EL (cell line): ENCODE measurements around the gene PLXNC1.

Source experiments
- DNase-seq: peaks from one replicate; pipeline ENCODE4 v3.0.0-alpha.2; 2016

Gene PLXNC1

GRCh38 chr12:94245631-94246383 is 97.4 kb downstream of the PLXNC1 start:
- no peak for DNase-seq

GRCh38 chr12:94247246-94247645 is 98.9 kb downstream of the PLXNC1 start:
- DNase-seq = no peak

- DNase-seq = no peak
These were observed 100.2 kb downstream of the PLXNC1 start for GRCh38 chr12:94248582-94248981.

GRCh38 chr12:94250130-94250529 is 101.8 kb downstream of the PLXNC1 start:
- DNase-seq = no peak

GRCh38 chr12:94254270-94254669 is 105.9 kb downstream of the PLXNC1 start:
- DNase-seq = no peak

- DNase-seq = no peak
These were observed 106.6 kb downstream of the PLXNC1 start for GRCh38 chr12:94255006-94255405.

GRCh38 chr12:94255428-94255827 is 107.1 kb downstream of the PLXNC1 start:
- DNase-seq = no peak

- no peak for DNase-seq
These were observed 110.2 kb downstream of the PLXNC1 start for GRCh38 chr12:94258593-94258992.

- DNase-seq = no peak
These were observed 111.6 kb downstream of the PLXNC1 start for GRCh38 chr12:94260017-94260416.

GRCh38 chr12:94260717-94261116 is 112.3 kb downstream of the PLXNC1 start:
- DNase-seq = no peak

GRCh38 chr12:94261119-94261518 is 112.7 kb downstream of the PLXNC1 start:
- DNase-seq = no peak

- no peak for DNase-seq
These were observed 113.4 kb downstream of the PLXNC1 start for GRCh38 chr12:94261786-94262185.

- peak; percentile 93 for DNase-seq
These were observed 114.0 kb downstream of the PLXNC1 start for GRCh38 chr12:94262228-94263010.

- no peak for DNase-seq
These were observed 114.8 kb downstream of the PLXNC1 start for GRCh38 chr12:94263011-94263811.

- DNase-seq = no peak
These were observed 115.7 kb downstream of the PLXNC1 start for GRCh38 chr12:94263905-94264561.

- DNase-seq = no peak
These were observed 116.5 kb downstream of the PLXNC1 start for GRCh38 chr12:94264736-94265485.

GRCh38 chr12:94265539-94265938 is 117.2 kb downstream of the PLXNC1 start:
- DNase-seq = no peak

- DNase-seq = no peak
These were observed 117.8 kb downstream of the PLXNC1 start for GRCh38 chr12:94265966-94266745.

- DNase-seq = peak; percentile 75
These were observed 118.6 kb downstream of the PLXNC1 start for GRCh38 chr12:94266796-94267536.

- no peak for DNase-seq
These were observed 119.1 kb downstream of the PLXNC1 start for GRCh38 chr12:94267537-94267872.
